Measurements from ENCODE around the gene PTGIR.

- TF ChIP-seq POLR2AphosphoS5 (IDR thresholded peaks at IDR 0.05; ENCODE audit: borderline replicate concordance, low read depth, low read length) (no peak), EZH2 (IDR thresholded peaks at IDR 0.05) (no peak)
Observed at GRCh38 chr19:46604781-46605355, 20.0 kb downstream of the PTGIR start.

Measured in SK-N-MC (cell line).